HCT116 (cell line): ENCODE data around the gene UTRN. TPM values are rescaled to one million over a fixed set of nuclear protein-coding genes. Genes with fewer than 3 reads are reported as not detected.

Experiments used
- ATAC-seq: fragments of 200-7000 bp; cut with Tn5 transposase; 2 replicates; pipeline ENCODE4 v1.9.1; 2020; ENCODE audit warnings: mild to moderate bottlenecking, moderate library complexity
- BruUV-seq: library from RNA; stranded (reverse); fragments of 400-500 nt; replicated peaks from 2 replicates; lab custom pipeline; 2021; lab: Mats Ljungman, UMichigan
- CTCF ChIA-PET: fragments of 300-600 bp; sonication (Branson Sonifier 250); formaldehyde crosslinking; loops from one replicate; lab custom pipeline; 2021; ENCODE audit warnings: antibody characterized with exemption; lab: Charles Lee
- POLR2A ChIA-PET: fragments of 300-600, 350-600 bp; sonication (Branson Sonifier 250); formaldehyde crosslinking; loops from one replicate; lab custom pipeline; 2021; ENCODE audit warnings: antibody characterized with exemption; lab: Charles Lee
- RAD21 ChIA-PET, 2 experiments: fragments of 300-600 bp; sonication (Branson Sonifier 250); formaldehyde crosslinking; loops; one replicate each; lab custom pipeline; 2023; ENCODE audit warnings: low total read pairs in 2 of 2; ENCODE audit not compliant: uncharacterized antibody in 2 of 2, unreplicated experiment in 2 of 2, low non-redundant PET in 1 of 2; lab: Charles Lee
- DNase-seq: peaks from one replicate; pipeline ENCODE4 v3.0.0-alpha.2; 2010; ENCODE audit warnings: low read depth, low spot score
- H2AFZ ChIP-seq: fragments of 200-600 bp; shearing (Covaris generic), sonication (generic); 2 replicates; pipeline ENCODE4 v1.6.1; 2017; ENCODE audit warnings: low read depth, mixed run types, mixed read lengths, antibody characterized with exemption, low read length; ENCODE audit not compliant: poor library complexity, severe bottlenecking
- H3K27ac ChIP-seq: 2 replicates; pipeline ENCODE4 v1.5.1; 2012; ENCODE audit warnings: low read depth, low read length
- H3K27me3 ChIP-seq: fragments of 200-600 bp; sonication (generic); 2 replicates; pipeline ENCODE4 v1.6.1; 2016; ENCODE audit warnings: mixed run types, low read length, mixed read lengths; ENCODE audit not compliant: insufficient read depth
- H3K36me3 ChIP-seq, 2 experiments: fragments of 200-500 bp in 1 of 2; fragments of 200-600 bp in 1 of 2; sonication (Bioruptor generic) in 1 of 2; sonication (generic) in 1 of 2; 2 replicates each; pipeline versions ENCODE4 v1.5.1 to v1.6.1; 2014 to 2016; ENCODE audit warnings: low read length in 2 of 2, inconsistent platforms in 1 of 2, mixed read lengths in 1 of 2, mixed run types in 1 of 2; ENCODE audit not compliant: insufficient read depth in 2 of 2, control insufficient read depth in 1 of 2
- H3K4me1 ChIP-seq, 2 experiments: fragments of 200-600 bp in 1 of 2; sonication (generic) in 1 of 2; 2 replicates each; pipeline versions ENCODE4 v1.5.1 to v1.6.1; 2012 to 2017; ENCODE audit warnings: low read length in 2 of 2, inconsistent platforms in 1 of 2, mild to moderate bottlenecking in 1 of 2, mixed read lengths in 1 of 2, mixed run types in 1 of 2, moderate library complexity in 1 of 2; ENCODE audit not compliant: insufficient read depth in 2 of 2, control insufficient read depth in 1 of 2
- H3K4me2 ChIP-seq: fragments of 200-600 bp; sonication (generic); 2 replicates; pipeline ENCODE4 v1.6.1; 2017; ENCODE audit warnings: mixed run types, low read length, mixed read lengths
- H3K4me3 ChIP-seq, 2 experiments: fragments of 200-600 bp in 1 of 2; sonication (generic) in 1 of 2; replicated peaks in 1 of 2; 2 replicates each; pipeline ENCODE4 v1.5.1; 2011 to 2016; ENCODE audit warnings: low read length in 2 of 2, control low read depth in 1 of 2, low read depth in 1 of 2, mild to moderate bottlenecking in 1 of 2, mixed read lengths in 1 of 2, mixed run types in 1 of 2
- H3K79me2 ChIP-seq: fragments of 200-600 bp; sonication (generic); 2 replicates; pipeline ENCODE4 v1.6.1; 2017; ENCODE audit warnings: mild to moderate bottlenecking, mixed run types, low read length, moderate library complexity, mixed read lengths; ENCODE audit not compliant: insufficient read depth
- H3K9ac ChIP-seq: fragments of 200-600 bp; sonication (generic); 2 replicates; pipeline ENCODE4 v1.6.1; 2016; ENCODE audit warnings: low read length, mixed read lengths
- H3K9me2 ChIP-seq: fragments of 200-600 bp; sonication (generic), shearing (Covaris generic); 2 replicates; pipeline ENCODE4 v1.6.1; 2017; ENCODE audit warnings: mixed run types, mild to moderate bottlenecking, moderate library complexity; ENCODE audit not compliant: insufficient read depth
- H3K9me3 ChIP-seq, 2 experiments: fragments of 200-500 bp in 1 of 2; fragments of 200-600 bp in 1 of 2; sonication (Bioruptor generic) in 1 of 2; sonication (generic) in 1 of 2; 2 replicates each; pipeline ENCODE4 v1.6.1; 2014 to 2017; ENCODE audit warnings: low read length in 2 of 2, mixed read lengths in 2 of 2, inconsistent platforms in 1 of 2, low read depth in 1 of 2, mild to moderate bottlenecking in 1 of 2, mixed run types in 1 of 2, moderate library complexity in 1 of 2; ENCODE audit not compliant: control insufficient read depth in 1 of 2, insufficient read depth in 1 of 2
- H4K20me1 ChIP-seq: fragments of 200-600 bp; sonication (generic), shearing (Covaris generic); 2 replicates; pipeline ENCODE4 v1.6.1; 2017; ENCODE audit warnings: mixed run types, mild to moderate bottlenecking, moderate library complexity; ENCODE audit not compliant: insufficient read depth
- EGR1 ChIP-seq: IDR thresholded peaks from 2 replicates; pipeline ENCODE4 v1.6.1; 2012; ENCODE audit warnings: low read depth
- EZH2 ChIP-seq: fragments of 200-600 bp; sonication (generic); IDR thresholded peaks from 2 replicates; pipeline ENCODE4 v1.6.1; 2017; ENCODE audit warnings: antibody characterized with exemption, mixed run types
- EZH2phosphoT487 ChIP-seq: fragments of 200-600 bp; IDR thresholded peaks from 2 replicates; pipeline ENCODE4 v1.6.1; 2018; ENCODE audit warnings: antibody characterized with exemption, borderline replicate concordance
- JUND ChIP-seq: IDR thresholded peaks from 2 replicates; pipeline ENCODE4 v1.6.1; 2012
- MAX ChIP-seq: IDR thresholded peaks from 2 replicates; pipeline ENCODE4 v1.6.1; 2012
- SIN3A ChIP-seq: IDR thresholded peaks from 2 replicates; pipeline ENCODE4 v1.6.1; 2012; ENCODE audit warnings: low read depth
- SP1 ChIP-seq: IDR thresholded peaks from 2 replicates; pipeline ENCODE4 v1.6.1; 2012; ENCODE audit warnings: low read depth
- ZNF274 ChIP-seq: fragments of 200-500 bp; sonication (Bioruptor generic); IDR thresholded peaks from 2 replicates; pipeline ENCODE4 v1.6.1; 2014; ENCODE audit warnings: mild to moderate bottlenecking, low read depth, low read length, inconsistent platforms
- intact Hi-C: fragments of 100-400 bp; cut with micrococcal nuclease; formaldehyde crosslinking; loops from 2 replicates; pipeline ENCODE4 v1.10.0; 2022
- total RNA-seq: library from RNA; stranded (reverse); gene quantifications from one replicate; pipeline ENCODE4 v1.2.1, GENCODE V29; 2021; ENCODE audit not compliant: unreplicated experiment

Gene UTRN
- total RNA-seq, 1 experiment from 2014 or later, result 28.4 TPM

- intact Hi-C loops, result no loop called here
- Histone ChIP-seq H3K36me3 (no peaks in the 10 kb centered on the region), H2AFZ (no peak overlapping the region), H3K9ac (no peak overlapping the region), H3K4me2 (no peak overlapping the region), H4K20me1 (no peaks in the 10 kb centered on the region), H3K27me3 (no peaks in the 10 kb centered on the region), H3K9me3 (no peaks in the 10 kb centered on the region), H3K27ac (no peak overlapping the region), H3K4me3 (no peak overlapping the region), H3K9me2 (no peaks in the 10 kb centered on the region), H3K4me1 (peaks cover 0 to 4% of the 10 kb centered on the region in 2 experiments; a peak in 1 of 4 replicates), H3K79me2 (no peaks in the 10 kb centered on the region)
- ATAC-seq, result no peak
- no peak for DNase-seq
- RAD21 ChIA-PET, result no interaction called here
- TF ChIP-seq SP1 (no peak), MAX (no peak), EGR1 (no peak)
- BruUV-seq, result no TSS peak
- CTCF ChIA-PET, result no interaction called here
- POLR2A ChIA-PET, result no interaction called here
These were observed 17.7 kb downstream of the UTRN start for GRCh38 chr6:144302701-144303372.

GRCh38 chr6:144304223-144304848 is 19.2 kb downstream of the UTRN start:
- ATAC-seq (no peak), DNase-seq (no peak)
- H3K4me1 ChIP-seq, result peaks cover 0 to 4% of the 10 kb centered on the region in 2 experiments; a peak in 1 of 4 replicates
- no peaks in the 10 kb centered on the region for H3K9me3 ChIP-seq
- TF ChIP-seq JUND (no peak), EGR1 (no peak), EZH2 (no peak), SIN3A (no peak), ZNF274 (no peak), EZH2phosphoT487 (no peak)
- intact Hi-C loops, result no loop called here
- no peak overlapping the region for H3K4me2 ChIP-seq
- no peaks in the 10 kb centered on the region for H3K27me3 ChIP-seq
- no peaks in the 10 kb centered on the region for H3K36me3 ChIP-seq
- H3K79me2 ChIP-seq, result no peaks in the 10 kb centered on the region
- H3K27ac ChIP-seq, result no peak overlapping the region
- H3K4me3 ChIP-seq, result no peak overlapping the region
- H3K9ac ChIP-seq, result no peak overlapping the region
- ChIA-PET POLR2A (no interaction called here), CTCF (no interaction called here), RAD21 (no interaction called here)
- H4K20me1 ChIP-seq, result no peaks in the 10 kb centered on the region
- no TSS peak for BruUV-seq
- no peaks in the 10 kb centered on the region for H3K9me2 ChIP-seq
- H2AFZ ChIP-seq, result no peak overlapping the region
